Left colon (tissue), 2 donors: ENCODE results near the gene ZNF467. TPM values are rescaled to one million over a fixed set of nuclear protein-coding genes. Genes with fewer than 3 reads are reported as not detected.

Experiments
- ATAC-seq: fragments of 200-7000 bp; cut with Tn5 transposase; one replicate; pipeline ENCODE4 v1.9.1; 2020; ENCODE audit warnings: mild to moderate bottlenecking, moderate library complexity
- DNase-seq, 2 donors: peaks; one replicate each; pipeline ENCODE4 v3.0.0-alpha.2; 2020
- intact Hi-C, 2 donors: fragments of 100-400 bp; cut with DNase I in 1 of 2; cut with micrococcal nuclease in 1 of 2; formaldehyde crosslinking; loops; one replicate each; pipeline versions ENCODE4 v1.11.2 to v1.14.0; 2022; cut with DNase I, micrococcal nuclease
- total RNA-seq, 2 donors: library from RNA; stranded (reverse); fragmentation: NEBNext Ultra II Directional; extraction: Animal tissue kit (Norgen Biotek cat#: 25700); gene quantifications; one replicate each; pipeline ENCODE4 v1.2.1, GENCODE V29; 2021
- donor health status: DM: no; HTN: no; CAD: no.
- donor health status: DM: yes; HTN: yes; CAD: no.

The ZNF467 gene
- total RNA-seq, 2 donors from 2014 or later = 1.5 to 6.0 TPM

GRCh38 chr7:149733924-149734790 lies 39.2 kb downstream of the ZNF467 start:
- no peak for ATAC-seq
- intact Hi-C loops = no loop called here

GRCh38 chr7:149733131-149733923 lies 40.1 kb downstream of the ZNF467 start:
- intact Hi-C loops = no loop called here
- DNase-seq (no peak), ATAC-seq (no peak)

More at GRCh38 chr7:149733924-149734790, 39.2 kb downstream of the ZNF467 start:
- DNase-seq = no peak

- DNase-seq (no peak), ATAC-seq (no peak)
- intact Hi-C loops = no loop called here
Observed at GRCh38 chr7:149732611-149733010, 40.8 kb downstream of the ZNF467 start.

- intact Hi-C loops = no loop called here
- ATAC-seq = no peak
Observed at GRCh38 chr7:149732111-149732561, 41.3 kb downstream of the ZNF467 start.

GRCh38 chr7:149731207-149731955 lies 42.0 kb downstream of the ZNF467 start:
- DNase-seq = no peak
- intact Hi-C loops = no loop called here
- no peak for ATAC-seq

More at GRCh38 chr7:149732111-149732561, 41.3 kb downstream of the ZNF467 start:
- no peak for DNase-seq

- intact Hi-C loops = no loop called here
- DNase-seq = no peak
- no peak for ATAC-seq
Observed at GRCh38 chr7:149729983-149730801, 43.2 kb downstream of the ZNF467 start.

GRCh38 chr7:149729586-149729982 lies 43.8 kb downstream of the ZNF467 start:
- no peak for DNase-seq
- no peak for ATAC-seq
- intact Hi-C loops = no loop called here

- intact Hi-C loops = no loop called here
- ATAC-seq (no peak), DNase-seq (no peak)
Observed at GRCh38 chr7:149728491-149729375, 44.7 kb downstream of the ZNF467 start.

- intact Hi-C loops = no loop called here
- DNase-seq (no peak), ATAC-seq (no peak)
Observed at GRCh38 chr7:149727899-149728476, 45.4 kb downstream of the ZNF467 start.

- DNase-seq = no peak
- intact Hi-C loops = no loop called here
- no peak for ATAC-seq
Observed at GRCh38 chr7:149727053-149727898, 46.1 kb downstream of the ZNF467 start.

GRCh38 chr7:149725916-149726315 lies 47.5 kb downstream of the ZNF467 start:
- no peak for ATAC-seq
- intact Hi-C loops = no loop called here
- no peak for DNase-seq

- intact Hi-C loops = no loop called here
- ATAC-seq (no peak), DNase-seq (no peak)
Observed at GRCh38 chr7:149725426-149725821, 48.0 kb downstream of the ZNF467 start.

GRCh38 chr7:149724661-149725425 lies 48.5 kb downstream of the ZNF467 start:
- intact Hi-C loops = no loop called here
- ATAC-seq (no peak), DNase-seq (no peak)

GRCh38 chr7:149723795-149724495 lies 49.4 kb downstream of the ZNF467 start:
- no peak for DNase-seq
- intact Hi-C loops = no loop called here
- ATAC-seq = no peak
